GM20000 (cell line): Measurements from ENCODE around the gene KAT2B.
A peak's percentile ranks its signal among the peaks of the same experiment; 100 is the strongest.

Source experiments
- DNase-seq: peaks from one replicate; pipeline ENCODE4 v3.0.0; 2012; ENCODE audit warnings: low spot score
- CTCF ChIP-seq: IDR thresholded peaks from 2 replicates; pipeline ENCODE4 v1.5.1; 2012; ENCODE audit warnings: mild to moderate bottlenecking, control low read depth; ENCODE audit errors: extremely low read depth, missing control alignments

Gene KAT2B

GRCh38 chr3:20054549-20054987, 14.3 kb downstream of the KAT2B start:
- no peak for TF ChIP-seq CTCF
- DNase-seq = peak; percentile 21

GRCh38 chr3:20055020-20055775, 15.0 kb downstream of the KAT2B start:
- no peak for TF ChIP-seq CTCF
- DNase-seq = no peak

GRCh38 chr3:20055842-20056241, 15.6 kb downstream of the KAT2B start:
- no peak for TF ChIP-seq CTCF
- no peak for DNase-seq

GRCh38 chr3:20056725-20057611, 16.7 kb downstream of the KAT2B start:
- TF ChIP-seq CTCF = no peak
- DNase-seq = peak; percentile 24

- DNase-seq = no peak
These were observed 17.4 kb downstream of the KAT2B start for GRCh38 chr3:20057612-20058180.

GRCh38 chr3:20059929-20060328, 19.7 kb downstream of the KAT2B start:
- TF ChIP-seq CTCF = no peak
- no peak for DNase-seq

More at GRCh38 chr3:20057612-20058180, 17.4 kb downstream of the KAT2B start:
- TF ChIP-seq CTCF = no peak

GRCh38 chr3:20060974-20061685, 20.9 kb downstream of the KAT2B start:
- DNase-seq = no peak
- TF ChIP-seq CTCF = no peak
